HL-60 (cell line): Measurements from ENCODE around the gene VN1R5.

ENCODE experiments used
- CTCF ChIP-seq: IDR thresholded peaks from one replicate; pipeline ENCODE4 v1.5.1; 2011; ENCODE audit warnings: low read length, control low read depth, inconsistent platforms; ENCODE audit not compliant: insufficient read depth
- GABPA ChIP-seq: IDR thresholded peaks from 2 replicates; pipeline ENCODE4 v1.6.1; 2012; ENCODE audit warnings: low read depth
- POLR2AphosphoS5 ChIP-seq: IDR thresholded peaks from 2 replicates; pipeline ENCODE4 v1.6.1; 2012; ENCODE audit warnings: low read depth
- REST ChIP-seq: IDR thresholded peaks from 2 replicates; pipeline ENCODE4 v1.6.1; 2012; ENCODE audit warnings: low read depth; ENCODE audit not compliant: insufficient replicate concordance
- SPI1 ChIP-seq: IDR thresholded peaks from 2 replicates; pipeline ENCODE4 v1.6.1; 2012; ENCODE audit warnings: low read depth, mild to moderate bottlenecking, borderline replicate concordance

DNA sequence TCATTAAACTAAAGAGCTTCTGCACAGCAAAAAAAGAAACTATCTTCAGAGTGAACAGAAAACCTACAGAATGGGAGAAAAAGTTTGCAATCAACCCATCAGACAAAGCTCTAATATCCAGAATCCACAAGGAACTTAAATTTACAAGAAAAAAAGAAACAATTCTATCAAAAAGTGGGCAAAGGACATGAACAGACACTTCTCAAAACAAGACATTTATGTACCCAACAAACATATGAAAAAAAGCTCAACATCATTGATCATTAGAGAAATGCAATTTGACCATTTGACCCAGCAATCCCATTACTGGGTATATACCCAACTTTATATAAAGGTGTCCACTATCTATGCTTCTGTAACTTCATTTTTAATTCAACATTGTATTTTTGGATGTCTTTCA, 31.1 kb upstream of the VN1R5 start:
- TF ChIP-seq CTCF (no peak), POLR2AphosphoS5 (no peak), REST (no peak), GABPA (no peak), SPI1 (no peak)
